ENCODE data around the gene GPR156.

DNA sequence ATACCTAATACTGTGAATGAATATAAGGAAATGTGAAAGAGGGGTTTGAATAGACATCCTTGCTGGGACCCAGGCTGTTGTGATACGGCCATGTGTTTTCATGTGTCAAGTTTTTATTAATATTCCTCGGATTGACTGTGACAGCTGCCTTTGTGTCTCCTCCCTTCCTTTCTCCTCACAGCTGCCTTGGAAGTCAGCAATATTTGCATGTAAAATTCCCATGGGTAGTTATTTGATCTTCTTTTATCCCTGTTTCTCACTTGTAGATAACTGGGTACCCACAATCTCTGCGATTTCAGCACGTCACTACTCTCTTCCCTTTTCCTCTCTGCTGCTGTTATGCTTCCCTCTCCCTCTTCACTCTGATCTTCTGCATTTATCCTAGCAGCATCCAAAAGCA lies 9.4 kb downstream of the GPR156 start:
- TF ChIP-seq CTCF (IDR thresholded peaks at IDR 0.05), result no peak
- no peak for TF ChIP-seq POLR2A (IDR thresholded peaks at IDR 0.05)
- no peak for TF ChIP-seq POLR2AphosphoS5 (IDR thresholded peaks at IDR 0.05)
